Stimulated activated CD8-positive, alpha-beta memory T cell treated with anti-CD3 and anti-CD28 coated beads, Interleukin-4, amount 100 ng/mL, for 4 hours (primary cell): ENCODE results near the gene ZNF429.
"Not testable (repeated sequence)": the region's sequence is repeated elsewhere in the genome, so short reads cannot be mapped to it uniquely, and the experiment has no call there.

Source experiments
- DNase-seq, 2 donors: peaks; one replicate each; pipeline ENCODE4 v3.0.0-alpha.2; 2020; ENCODE audit warnings: low read depth in 2 of 2, low spot score in 1 of 2

Gene ZNF429

GRCh38 chr19:21512609-21513008, 7.2 kb downstream of the ZNF429 start:
- DNase-seq: not testable (repeated sequence)

DNA sequence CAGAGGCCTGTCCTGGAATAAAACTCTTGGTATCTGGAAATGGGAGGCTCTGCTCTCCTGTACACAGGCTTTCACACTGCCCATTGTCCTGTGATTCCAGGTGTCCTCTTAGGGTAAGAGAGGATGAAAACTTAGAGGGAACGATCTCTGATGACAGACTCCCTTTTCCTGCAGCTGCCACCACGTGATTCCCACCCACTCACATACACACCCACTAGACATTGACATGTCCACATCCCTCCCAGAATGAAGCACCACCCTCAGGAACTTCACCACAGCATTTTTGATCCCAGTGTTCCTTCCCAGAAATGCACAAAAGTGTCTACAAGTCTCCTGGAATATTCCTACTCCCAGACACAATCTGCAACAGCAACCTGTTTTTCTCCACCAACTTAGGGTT, 8.2 kb downstream of the ZNF429 start:
- no peak for DNase-seq

- no peak for DNase-seq
Observed at GRCh38 chr19:21519488-21519887, 14.1 kb downstream of the ZNF429 start.

DNA sequence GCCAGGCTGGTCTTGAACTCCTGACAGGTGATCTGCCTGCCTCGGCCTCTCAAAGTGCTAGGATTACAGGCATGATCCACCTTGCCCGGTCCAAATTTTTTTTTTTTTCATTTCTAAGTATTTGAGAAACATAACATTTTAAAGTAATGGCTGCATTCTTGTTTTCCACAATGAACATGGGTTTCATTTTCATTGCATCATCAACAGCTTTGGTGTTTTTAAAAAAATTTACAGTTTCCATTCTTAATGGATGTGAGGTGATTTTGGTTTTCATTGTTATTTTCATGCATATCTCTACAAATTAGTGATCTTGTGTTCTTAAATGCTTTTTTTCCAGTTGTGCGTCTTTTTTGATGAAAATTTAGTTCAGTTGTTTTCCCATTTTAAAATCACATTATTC, 27.5 kb downstream of the ZNF429 start:
- no peak for DNase-seq

DNA sequence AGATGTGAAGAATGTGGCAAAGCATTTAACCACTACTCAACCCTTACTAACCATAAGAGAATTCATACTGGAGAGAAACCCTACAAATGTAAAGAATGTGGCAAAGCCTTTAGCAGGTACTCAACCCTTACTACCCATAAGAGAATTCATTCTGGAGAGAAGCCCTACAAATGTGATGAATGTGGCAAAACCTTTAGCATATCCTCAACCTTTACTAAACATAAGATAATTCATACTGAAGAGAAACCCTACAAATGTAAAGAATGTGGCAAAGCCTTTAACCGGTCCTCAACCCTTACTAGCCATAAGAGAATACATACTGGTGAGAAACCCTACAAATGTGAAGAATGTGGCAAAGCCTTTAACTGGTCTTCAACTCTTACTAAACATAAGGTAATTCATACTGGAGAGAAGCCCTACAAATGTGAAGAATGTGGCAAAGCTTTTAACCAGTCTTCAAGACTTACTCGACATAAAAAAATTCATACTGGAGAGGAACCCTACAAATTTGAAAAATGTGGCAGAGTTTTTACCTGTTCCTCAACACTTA, 31.4 kb downstream of the ZNF429 start:
- DNase-seq: not testable (repeated sequence)

GRCh38 chr19:21559444-21559843, 54.0 kb downstream of the ZNF429 start:
- no peak for DNase-seq

- no peak for DNase-seq
Observed at GRCh38 chr19:21564406-21564805, 59.0 kb downstream of the ZNF429 start.

- no peak for DNase-seq
Observed at GRCh38 chr19:21566073-21566472, 60.7 kb downstream of the ZNF429 start.

DNA sequence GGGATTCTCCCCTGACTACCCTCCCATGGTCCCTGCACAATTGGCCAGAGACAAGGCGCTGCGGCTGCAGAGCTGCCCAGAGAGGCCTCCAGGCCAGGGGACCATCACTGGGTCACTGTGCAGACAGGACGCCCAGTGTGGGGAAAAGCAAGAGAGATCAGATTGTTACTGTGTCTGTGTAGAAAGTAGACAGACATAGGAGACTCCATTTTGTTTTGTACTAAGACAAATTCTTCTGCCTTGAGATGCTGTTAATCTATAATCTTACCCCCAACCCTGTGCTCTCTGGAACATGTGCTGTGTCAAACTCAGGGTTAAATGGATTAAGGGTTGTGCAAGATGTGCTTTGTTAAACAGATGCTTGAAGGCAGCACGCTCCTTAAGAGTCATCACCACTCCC, 62.4 kb downstream of the ZNF429 start:
- not testable (repeated sequence) for DNase-seq

DNA sequence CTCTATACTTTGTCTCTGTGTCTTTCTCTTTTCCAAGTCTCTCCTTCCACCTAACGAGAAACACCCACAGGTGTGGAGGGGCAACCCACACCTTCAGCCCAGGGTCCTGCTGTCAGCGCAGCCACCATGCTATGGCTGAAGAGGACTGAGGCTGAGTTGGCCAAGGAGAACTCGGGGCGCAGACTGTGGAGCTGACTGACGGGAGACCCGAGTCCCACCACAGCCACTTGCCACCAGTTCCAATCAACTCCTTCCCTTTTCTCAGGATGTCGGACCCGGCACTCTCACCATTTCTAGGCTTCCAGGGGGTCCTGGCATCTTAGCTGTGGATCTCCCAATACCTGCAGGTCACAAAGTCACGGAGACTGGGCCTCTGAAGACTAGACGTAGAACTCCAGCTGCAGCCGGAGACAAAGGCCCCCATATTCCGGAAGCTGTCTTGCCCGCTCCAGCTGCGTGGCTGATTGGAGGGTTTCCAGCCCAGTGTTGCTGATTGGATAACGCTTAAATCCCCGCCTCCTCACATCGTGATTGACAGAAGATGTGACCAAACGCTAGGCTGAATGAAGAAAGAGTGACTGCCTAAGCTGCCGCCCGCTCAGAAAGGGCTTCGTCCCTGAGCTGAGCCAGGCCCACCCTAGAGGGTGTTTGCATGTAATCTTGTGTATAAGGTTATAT, 63.6 kb downstream of the ZNF429 start:
- peak; percentile 48 to 77 for DNase-seq

- DNase-seq: peak in 1 of 2 donors; percentile 28
Observed at GRCh38 chr19:21569494-21569865, 64.1 kb downstream of the ZNF429 start.

DNA sequence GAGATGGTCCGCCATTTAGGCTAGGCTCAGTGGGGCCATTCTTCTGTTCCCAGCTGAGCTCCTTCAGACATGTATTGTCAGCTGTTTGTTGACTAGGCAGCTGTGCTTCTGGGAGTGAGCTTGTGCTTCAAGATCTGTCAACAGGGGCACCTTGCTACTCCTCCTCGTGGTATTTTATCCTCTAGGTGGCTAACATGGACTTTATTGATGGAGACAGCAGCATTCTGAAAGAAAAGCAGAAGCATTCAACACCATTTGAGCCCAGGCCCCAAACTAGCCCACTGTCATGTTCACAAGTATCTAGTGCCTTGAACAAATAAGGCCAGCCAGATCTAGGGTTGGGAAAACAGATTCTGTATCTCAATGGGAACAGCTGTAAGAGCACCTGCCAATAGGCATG, 65.9 kb downstream of the ZNF429 start:
- no peak for DNase-seq

DNA sequence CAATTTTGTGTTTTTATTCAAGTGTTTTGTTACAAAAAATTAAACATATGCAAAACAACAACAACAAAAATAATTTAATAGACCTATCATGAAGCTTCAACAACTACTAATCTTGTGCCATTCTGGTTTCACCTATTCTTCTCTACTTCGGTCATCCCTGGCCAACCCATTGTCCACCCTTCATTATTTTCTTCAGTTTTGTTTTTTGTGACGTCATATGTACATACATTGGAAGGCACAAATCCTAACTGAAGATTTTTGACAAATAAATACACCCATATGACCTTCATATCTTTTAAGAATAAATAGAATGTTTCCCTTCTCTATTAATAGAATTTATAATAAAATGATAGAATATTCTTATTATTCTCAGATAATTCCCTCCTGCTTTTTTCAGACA, 69.2 kb downstream of the ZNF429 start:
- DNase-seq: no peak

- no peak for DNase-seq
Observed at GRCh38 chr19:21576481-21576880, 71.1 kb downstream of the ZNF429 start.

- DNase-seq: no peak
Observed at GRCh38 chr19:21580101-21580500, 74.7 kb downstream of the ZNF429 start.

DNA sequence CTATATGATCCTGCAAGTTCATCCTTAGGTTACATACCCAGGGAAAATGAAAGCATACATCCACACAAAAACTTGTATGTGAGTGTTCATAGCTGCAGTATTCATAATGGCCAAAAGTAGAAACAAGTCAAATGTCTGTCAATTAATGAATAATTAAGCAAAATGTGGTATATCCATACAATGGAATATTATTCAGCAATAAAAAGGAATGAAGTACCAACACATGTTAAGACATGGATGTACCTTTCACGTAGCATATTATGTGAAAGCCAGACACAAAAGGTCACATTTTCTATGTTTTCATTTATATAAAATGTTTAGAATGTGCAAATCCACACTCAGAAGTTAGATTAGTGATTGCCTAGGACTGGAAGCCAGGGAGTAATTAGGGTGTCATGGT, 75.4 kb downstream of the ZNF429 start:
- DNase-seq: no peak

DNA sequence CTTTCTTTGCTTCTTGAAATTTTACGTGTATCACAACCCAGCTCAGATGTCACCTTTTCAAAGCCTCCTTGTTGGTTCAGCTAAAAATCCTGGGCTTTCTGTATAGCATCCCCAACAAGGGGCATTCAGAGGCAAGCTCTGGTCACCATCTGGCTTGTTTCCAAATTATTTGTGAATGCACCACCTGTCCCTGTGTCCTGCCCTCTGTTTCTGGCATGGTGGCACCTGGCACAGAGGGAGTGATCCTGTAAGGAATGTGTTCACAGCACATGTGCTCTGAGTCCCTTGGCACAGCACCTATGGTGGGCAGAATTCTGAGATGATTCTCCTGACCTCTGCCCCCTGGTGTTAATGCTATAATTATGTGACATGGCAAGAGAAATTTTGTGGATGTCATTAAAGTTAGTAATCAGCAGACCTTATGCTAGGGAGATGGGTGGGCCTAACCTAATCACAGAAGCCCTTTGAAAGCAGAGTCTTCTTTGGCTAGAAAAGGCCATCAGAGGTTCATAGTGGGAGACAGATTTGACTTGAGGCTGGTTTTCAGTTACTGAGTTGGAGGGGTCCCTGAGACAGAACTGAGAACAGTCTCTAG, 76.3 kb downstream of the ZNF429 start:
- DNase-seq: no peak

DNA sequence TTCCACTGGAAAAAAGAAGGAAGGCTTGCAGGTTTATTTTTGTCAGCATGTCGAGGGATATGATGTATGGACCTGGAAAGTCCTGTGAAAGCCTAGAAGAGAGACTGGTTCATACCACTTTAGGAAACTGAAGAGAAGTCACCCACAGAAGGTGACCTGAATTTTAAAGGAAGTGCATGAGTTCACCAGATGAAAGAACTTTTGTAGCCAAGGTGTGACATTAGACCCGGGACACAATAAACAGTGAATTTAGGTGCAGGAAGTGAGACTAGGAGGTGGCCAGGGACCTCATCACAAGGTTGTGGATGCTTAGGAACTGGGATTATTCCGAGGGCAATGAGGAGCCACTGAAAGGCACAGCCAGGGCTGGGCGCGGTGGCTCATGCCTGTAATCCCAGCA, 79.1 kb downstream of the ZNF429 start:
- no peak for DNase-seq

DNA sequence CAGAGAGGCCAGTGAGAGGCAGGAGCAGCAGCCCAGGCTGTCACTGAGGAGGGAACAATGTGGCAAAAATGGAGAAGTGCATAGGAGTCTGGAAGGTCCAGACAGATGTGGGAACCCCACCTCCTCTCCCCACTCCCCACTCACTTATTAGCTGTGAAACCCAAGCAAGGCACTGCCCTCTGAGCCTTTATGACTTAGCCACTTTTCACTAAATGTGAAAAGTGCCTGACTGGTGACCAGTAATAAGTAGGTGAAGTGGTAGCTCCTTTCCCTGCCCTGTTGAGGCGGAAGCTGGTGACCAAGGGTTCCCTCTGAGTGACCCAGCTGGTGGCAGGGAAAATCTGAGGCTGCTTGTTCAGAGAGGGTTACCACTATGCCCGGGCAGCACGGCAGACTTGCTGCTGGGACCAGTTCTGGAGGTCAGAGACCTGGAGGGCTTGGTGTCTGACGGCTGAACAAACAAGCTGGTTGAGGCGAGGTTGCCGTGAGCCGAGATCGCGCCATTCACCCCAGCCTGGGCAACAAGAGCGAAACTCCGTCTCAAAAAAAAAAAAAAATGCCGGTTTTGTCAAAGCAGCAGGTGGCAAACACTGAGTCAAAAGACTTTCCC, 80.0 kb downstream of the ZNF429 start:
- DNase-seq: no peak

GRCh38 chr19:21586311-21587116, 81.1 kb downstream of the ZNF429 start:
- no peak for DNase-seq

DNA sequence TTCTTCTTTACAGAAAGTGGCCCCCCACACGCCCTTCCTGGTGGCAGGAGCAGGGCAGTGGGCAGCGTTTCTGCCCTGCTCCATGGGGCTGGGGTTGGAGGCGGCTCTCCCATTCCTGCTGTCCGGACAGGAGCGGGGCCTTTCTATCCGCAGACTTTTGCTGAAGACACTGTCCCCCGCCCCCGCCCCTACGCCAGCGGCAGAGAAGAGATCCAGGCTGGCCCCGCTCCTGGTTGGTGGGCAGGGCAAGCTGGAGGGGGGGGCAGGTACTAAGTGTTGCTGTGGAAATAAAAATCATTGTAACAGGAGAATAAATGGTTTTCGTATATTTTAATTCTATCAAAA, 81.7 kb downstream of the ZNF429 start:
- DNase-seq: no peak

GRCh38 chr19:21587549-21587948, 82.1 kb downstream of the ZNF429 start:
- DNase-seq: no peak
